AG09319 (cell line): ENCODE measurements around the gene DEPDC7.
"Not testable (repeated sequence)": the region's sequence is repeated elsewhere in the genome, so short reads cannot be mapped to it uniquely, and the experiment has no call there.

Source experiments
- DNase-seq: peaks from one replicate; pipeline ENCODE4 v3.0.0-alpha.2; 2010; ENCODE audit warnings: low read depth; ENCODE audit errors: extremely low read depth
- CTCF ChIP-seq: IDR thresholded peaks from 2 replicates; pipeline ENCODE4 v1.5.1; 2011; ENCODE audit warnings: low read depth, mild to moderate bottlenecking, inconsistent platforms, low read length, moderate library complexity

The DEPDC7 gene

DNA sequence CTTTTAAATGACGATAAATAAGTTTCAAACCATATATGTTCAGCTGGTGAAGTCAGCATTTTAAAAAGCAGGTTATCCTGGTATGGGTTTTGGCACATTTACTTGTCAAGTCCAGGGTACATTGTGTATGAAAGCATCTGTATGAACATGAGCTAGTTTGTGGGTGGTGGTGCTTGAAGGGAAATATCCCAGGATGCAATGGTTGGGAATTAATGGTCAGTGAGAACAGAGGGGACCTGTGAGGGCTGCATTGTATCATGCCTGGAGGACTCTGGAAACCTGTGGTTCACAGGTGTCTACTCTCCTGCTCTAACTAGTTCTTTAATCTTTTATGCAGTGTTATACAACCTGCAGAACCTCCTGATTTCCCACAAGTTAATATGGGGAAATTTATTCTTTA is 5.8 kb downstream of the DEPDC7 start:
- no peak for DNase-seq

GRCh38 chr11:33021937-33022336 is 6.3 kb downstream of the DEPDC7 start:
- no peak for TF ChIP-seq CTCF
- DNase-seq = no peak

More for the DNA sequence above, 5.8 kb downstream of the DEPDC7 start:
- TF ChIP-seq CTCF = no peak

GRCh38 chr11:33025339-33025722 is 9.7 kb downstream of the DEPDC7 start:
- no peak for TF ChIP-seq CTCF
- no peak for DNase-seq

DNA sequence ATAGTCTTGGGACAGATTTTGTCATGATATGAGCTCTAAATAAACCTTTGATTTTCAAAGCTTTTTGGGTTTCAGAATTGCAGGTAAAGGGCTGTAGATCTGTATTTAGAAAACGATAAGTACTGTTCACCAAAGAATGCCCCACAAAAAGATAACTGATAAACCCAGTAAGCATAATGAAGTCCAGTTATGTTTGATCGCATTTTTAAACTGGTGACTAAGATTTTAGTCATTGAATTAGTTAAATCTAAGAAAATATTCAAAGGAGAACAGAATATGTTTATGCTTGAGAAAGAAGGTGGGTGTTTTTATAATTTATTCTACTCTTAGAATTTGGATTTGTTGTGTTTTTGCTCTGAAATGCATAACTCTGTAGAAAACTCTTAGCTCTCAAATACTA is 11.6 kb downstream of the DEPDC7 start:
- no peak for TF ChIP-seq CTCF
- no peak for DNase-seq

DNA sequence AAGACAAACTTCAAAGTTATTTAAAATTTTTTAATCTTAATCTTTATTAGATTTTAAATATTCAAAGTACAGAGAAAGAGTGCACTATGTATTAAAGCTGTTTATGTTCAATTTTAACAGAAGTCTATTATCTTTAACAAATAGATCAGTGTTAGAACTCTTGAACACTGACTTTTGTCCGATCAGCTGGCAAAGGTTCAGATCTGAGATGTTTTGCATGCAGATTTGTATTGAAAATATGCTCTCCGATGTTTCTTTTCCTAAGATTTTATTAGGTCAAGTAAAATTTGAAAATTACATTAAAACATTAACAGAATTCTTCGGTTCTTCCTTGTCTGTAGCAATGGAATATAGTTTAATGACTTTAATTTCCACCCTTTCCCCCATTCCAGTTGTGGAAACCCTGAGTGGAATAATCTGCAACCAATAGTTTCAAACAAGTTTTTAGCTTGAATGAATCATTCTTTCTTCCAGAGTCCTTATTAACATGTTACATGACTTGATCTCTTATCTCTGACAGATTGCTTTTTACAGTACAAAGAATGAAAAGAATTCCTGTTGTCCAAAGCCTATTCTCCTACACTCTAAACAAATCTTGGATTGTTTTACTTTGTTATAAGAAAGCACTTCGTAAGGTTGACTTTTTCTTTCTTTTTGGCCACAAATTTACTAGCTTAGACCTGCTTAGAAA is 12.3 kb downstream of the DEPDC7 start:
- DNase-seq = no peak
- no peak for TF ChIP-seq CTCF

- no peak for TF ChIP-seq CTCF
- DNase-seq = no peak
Observed at GRCh38 chr11:33028537-33028914, 12.8 kb downstream of the DEPDC7 start.

DNA sequence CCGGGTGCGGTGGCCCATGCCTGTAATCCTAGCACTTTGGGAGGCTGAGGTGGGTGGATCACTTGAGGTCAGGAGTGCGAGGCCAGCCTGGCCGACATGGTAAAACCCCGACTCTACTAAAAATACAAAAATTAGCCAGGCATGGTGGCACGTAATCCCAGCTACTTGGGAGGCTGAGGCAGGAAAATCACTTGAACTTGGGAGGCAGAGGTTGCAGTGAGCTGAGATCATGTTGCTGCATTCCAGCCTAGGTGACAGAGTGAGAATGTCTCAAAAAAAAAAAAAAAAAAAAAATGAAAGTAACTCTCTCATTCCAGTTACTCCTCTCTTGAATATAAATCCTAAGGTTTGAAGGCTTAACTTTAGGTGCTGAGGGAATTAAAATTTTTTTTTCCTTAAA is 13.5 kb downstream of the DEPDC7 start:
- DNase-seq = not testable (repeated sequence)

DNA sequence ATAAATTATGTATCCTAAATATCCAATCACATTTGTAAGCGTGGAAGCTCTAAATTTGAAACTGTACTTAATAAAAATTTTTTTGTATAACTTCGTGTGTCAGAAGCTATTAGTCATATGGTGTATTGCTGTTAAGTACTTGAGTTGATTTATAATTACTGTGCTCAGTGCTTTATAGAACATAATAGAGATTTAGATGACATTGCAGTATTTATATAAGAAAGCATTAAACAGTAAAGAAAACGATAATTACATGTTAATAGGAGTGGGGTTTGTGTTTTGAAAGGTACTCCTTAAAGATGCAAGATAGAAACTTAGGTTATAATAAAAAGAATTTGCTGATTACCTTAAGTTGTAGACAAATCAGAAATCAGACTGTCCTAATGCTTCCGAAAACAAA is 17.8 kb downstream of the DEPDC7 start:
- no peak for TF ChIP-seq CTCF
- no peak for DNase-seq
